Cardiac muscle cell (in vitro differentiated cells and primary cell): Measurements from ENCODE around the gene NRG3. TPM values are rescaled to one million over a fixed set of nuclear protein-coding genes. Genes with fewer than 3 reads are reported as not detected.

Experiments
- DNase-seq, 2 donors: peaks; one replicate each; pipeline versions ENCODE4 v3.0.0 to v3.0.0-alpha.2; 2010 to 2017; ENCODE audit warnings: low read depth in 1 of 2, low spot score in 1 of 2
- H3K27ac ChIP-seq: fragments of 200-600 bp; sonication (generic); 2 replicates; pipeline ENCODE4 v1.5.1; 2016
- H3K27me3 ChIP-seq: fragments of 200-600 bp; sonication (generic); 2 replicates; pipeline ENCODE4 v1.6.0; 2016; ENCODE audit warnings: control low read depth
- H3K36me3 ChIP-seq: fragments of 200-600 bp; sonication (generic); 2 replicates; pipeline ENCODE4 v1.5.1; 2016; ENCODE audit warnings: control low read depth
- H3K4me1 ChIP-seq: fragments of 200-600 bp; sonication (generic); 2 replicates; pipeline ENCODE4 v1.8.1; 2017; ENCODE audit warnings: low read depth, mild to moderate bottlenecking, mixed run types
- H3K4me3 ChIP-seq: fragments of 200-600 bp; sonication (generic); 2 replicates; pipeline ENCODE4 v1.5.1; 2016; ENCODE audit warnings: mild to moderate bottlenecking
- H3K9me3 ChIP-seq: fragments of 200-600 bp; sonication (generic); 2 replicates; pipeline ENCODE4 v1.5.1; 2017; ENCODE audit warnings: low read depth, mild to moderate bottlenecking, control low read depth
- polyA plus RNA-seq: library from polyadenylated mRNA; unstranded; fragments of >200 nt; fragmentation: Nextera tagmentation; extraction: Ambion mirVana; gene quantifications from 2 replicates; pipeline ENCODE4 v1.2.1, GENCODE V29; 2016
- total RNA-seq: library from RNA; depleted of rRNA; stranded (reverse); fragments of >200 nt; gene quantifications from 2 replicates; pipeline ENCODE4 v1.2.3, GENCODE V29; 2016
- TF ChIP-seq, protein P1 (sequence below): IDR thresholded peaks from 2 replicates; pipeline ENCODE4 v1.5.1; 2012; ENCODE audit warnings: low read depth, mild to moderate bottlenecking, low read length

Gene NRG3
- total and polyA plus RNA-seq, 2 experiments from 2014 or later, result 0.48 to 0.55 TPM

DNA sequence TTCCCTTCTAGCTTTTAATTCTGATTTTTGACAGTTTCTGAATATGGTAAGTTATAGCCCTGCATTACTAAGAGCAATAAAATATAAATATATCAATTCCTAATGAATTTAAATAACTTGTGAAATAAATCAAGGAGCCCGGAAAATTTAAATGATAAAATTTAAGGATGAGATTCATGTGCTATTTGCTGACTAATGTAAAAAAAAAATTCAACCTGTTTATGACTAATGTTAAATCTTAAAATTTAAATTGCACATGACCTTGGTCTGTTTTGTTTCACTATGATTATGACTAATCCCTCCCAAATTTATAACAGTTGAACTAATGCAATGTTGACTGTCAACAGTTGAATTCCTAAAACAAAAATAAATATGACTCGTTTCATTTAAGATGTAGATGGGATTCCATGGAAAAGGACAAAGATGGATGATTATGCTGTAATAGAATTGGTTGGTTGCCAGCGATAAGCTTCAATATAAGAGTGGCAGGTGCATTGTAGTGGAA, 419.9 kb downstream of the NRG3 start:
- Histone ChIP-seq H3K4me1 (no peaks in the 10 kb centered on the region), H3K36me3 (no peaks in the 10 kb centered on the region), H3K4me3 (no peak overlapping the region), H3K27ac (no peak overlapping the region), H3K9me3 (no peaks in the 10 kb centered on the region), H3K27me3 (no peaks in the 10 kb centered on the region)
- TF ChIP-seq, protein P1, sequence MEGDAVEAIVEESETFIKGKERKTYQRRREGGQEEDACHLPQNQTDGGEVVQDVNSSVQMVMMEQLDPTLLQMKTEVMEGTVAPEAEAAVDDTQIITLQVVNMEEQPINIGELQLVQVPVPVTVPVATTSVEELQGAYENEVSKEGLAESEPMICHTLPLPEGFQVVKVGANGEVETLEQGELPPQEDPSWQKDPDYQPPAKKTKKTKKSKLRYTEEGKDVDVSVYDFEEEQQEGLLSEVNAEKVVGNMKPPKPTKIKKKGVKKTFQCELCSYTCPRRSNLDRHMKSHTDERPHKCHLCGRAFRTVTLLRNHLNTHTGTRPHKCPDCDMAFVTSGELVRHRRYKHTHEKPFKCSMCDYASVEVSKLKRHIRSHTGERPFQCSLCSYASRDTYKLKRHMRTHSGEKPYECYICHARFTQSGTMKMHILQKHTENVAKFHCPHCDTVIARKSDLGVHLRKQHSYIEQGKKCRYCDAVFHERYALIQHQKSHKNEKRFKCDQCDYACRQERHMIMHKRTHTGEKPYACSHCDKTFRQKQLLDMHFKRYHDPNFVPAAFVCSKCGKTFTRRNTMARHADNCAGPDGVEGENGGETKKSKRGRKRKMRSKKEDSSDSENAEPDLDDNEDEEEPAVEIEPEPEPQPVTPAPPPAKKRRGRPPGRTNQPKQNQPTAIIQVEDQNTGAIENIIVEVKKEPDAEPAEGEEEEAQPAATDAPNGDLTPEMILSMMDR, result no peak
- DNase-seq, result no peak

DNA sequence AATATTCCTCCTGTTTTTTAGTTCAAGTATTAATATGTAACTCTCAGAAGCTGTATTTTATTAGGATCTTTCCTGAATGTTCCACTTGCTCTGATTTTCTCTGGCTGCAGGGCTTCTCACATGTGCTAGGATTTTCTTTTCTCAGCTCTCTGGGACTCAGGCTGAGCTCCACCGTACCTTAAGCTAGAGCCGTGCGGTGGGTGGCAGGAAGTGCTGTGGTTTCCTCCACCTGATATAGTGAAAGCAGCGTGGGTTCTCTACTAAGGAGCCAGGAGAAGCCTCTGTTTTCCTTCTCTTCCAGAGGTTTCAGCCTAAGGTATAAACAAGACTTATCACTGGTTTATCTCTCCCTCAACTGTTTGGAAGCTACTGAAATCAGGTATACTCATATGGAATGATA, 433.6 kb downstream of the NRG3 start:
- DNase-seq, result no peak
- no peaks in the 10 kb centered on the region for H3K27me3 ChIP-seq
- no peaks in the 10 kb centered on the region for H3K36me3 ChIP-seq
- H3K9me3 ChIP-seq, result no peaks in the 10 kb centered on the region
- no peaks in the 10 kb centered on the region for H3K4me1 ChIP-seq
- no peak overlapping the region for H3K4me3 ChIP-seq
- no peak overlapping the region for H3K27ac ChIP-seq
- TF ChIP-seq, protein P1, result no peak

DNA sequence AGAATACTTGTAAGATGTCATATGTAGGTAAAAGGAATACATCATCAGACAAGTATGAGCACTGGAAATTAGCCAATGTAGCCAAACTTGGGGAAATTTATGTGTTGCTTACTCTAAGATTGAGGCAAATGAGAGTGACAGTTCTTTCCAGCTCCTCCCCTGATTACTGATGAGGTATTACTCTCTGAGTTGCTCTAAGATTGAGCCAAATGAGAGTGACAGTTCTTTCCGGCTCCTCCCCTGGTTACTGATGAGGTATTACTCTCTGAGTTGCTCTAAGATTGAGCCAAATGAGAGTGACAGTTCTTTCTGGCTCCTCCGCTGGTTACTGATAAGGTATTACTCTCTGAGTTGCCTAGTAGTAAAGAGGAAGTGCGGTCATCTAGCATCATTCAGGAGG, 435.8 kb downstream of the NRG3 start:
- H3K4me3 ChIP-seq, result no peak overlapping the region
- no peaks in the 10 kb centered on the region for H3K27me3 ChIP-seq
- H3K27ac ChIP-seq, result no peak overlapping the region
- no peaks in the 10 kb centered on the region for H3K9me3 ChIP-seq
- TF ChIP-seq, protein P1, result no peak
- no peak for DNase-seq
- H3K36me3 ChIP-seq, result no peaks in the 10 kb centered on the region
- no peaks in the 10 kb centered on the region for H3K4me1 ChIP-seq

DNA sequence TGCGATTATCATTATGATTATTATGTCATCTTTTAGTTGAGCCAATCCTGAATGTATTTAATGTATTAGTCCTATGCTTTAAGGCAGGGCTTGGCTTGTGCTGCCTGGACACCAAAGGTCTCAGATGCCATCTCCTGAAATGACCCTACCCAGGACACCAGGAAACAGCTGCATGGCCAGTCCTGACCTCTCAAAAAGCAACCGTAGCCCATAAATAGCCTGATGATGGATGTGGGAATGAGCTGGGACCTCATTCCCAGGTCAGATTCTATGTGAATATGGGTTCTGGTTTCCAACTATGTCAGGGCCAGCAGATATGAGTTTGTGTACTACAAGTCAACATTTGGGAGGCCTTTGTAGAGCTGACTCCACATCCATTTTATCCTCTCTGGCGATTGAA, 438.4 kb downstream of the NRG3 start:
- no peak overlapping the region for H3K27ac ChIP-seq
- no peaks in the 10 kb centered on the region for H3K9me3 ChIP-seq
- H3K27me3 ChIP-seq, result no peaks in the 10 kb centered on the region
- TF ChIP-seq, protein P1, result no peak
- no peak overlapping the region for H3K4me3 ChIP-seq
- no peaks in the 10 kb centered on the region for H3K36me3 ChIP-seq
- no peaks in the 10 kb centered on the region for H3K4me1 ChIP-seq
- DNase-seq, result no peak

DNA sequence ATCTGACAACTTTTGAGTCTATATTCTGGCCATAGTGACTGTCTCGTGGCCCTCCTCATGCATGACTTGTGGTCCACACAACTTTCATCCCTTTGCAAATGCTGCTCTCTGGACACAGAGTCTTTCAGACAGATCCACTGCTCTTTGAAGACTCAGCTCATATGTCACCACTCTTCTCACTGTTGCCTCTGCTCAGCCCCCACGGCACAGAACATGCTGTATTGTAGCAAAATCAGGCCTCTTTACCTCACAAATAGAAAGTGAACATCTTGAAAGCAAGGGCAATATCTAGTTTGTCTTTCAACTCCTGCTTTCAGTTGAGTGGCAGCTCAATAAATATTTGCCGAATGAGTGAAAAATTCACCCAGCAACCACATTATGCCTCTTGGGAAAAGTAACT, 443.5 kb downstream of the NRG3 start:
- Histone ChIP-seq H3K9me3 (no peaks in the 10 kb centered on the region), H3K27ac (no peak overlapping the region), H3K36me3 (no peaks in the 10 kb centered on the region), H3K4me3 (no peak overlapping the region), H3K27me3 (no peaks in the 10 kb centered on the region), H3K4me1 (no peaks in the 10 kb centered on the region)
- no peak for DNase-seq
- TF ChIP-seq, protein P1, result no peak

DNA sequence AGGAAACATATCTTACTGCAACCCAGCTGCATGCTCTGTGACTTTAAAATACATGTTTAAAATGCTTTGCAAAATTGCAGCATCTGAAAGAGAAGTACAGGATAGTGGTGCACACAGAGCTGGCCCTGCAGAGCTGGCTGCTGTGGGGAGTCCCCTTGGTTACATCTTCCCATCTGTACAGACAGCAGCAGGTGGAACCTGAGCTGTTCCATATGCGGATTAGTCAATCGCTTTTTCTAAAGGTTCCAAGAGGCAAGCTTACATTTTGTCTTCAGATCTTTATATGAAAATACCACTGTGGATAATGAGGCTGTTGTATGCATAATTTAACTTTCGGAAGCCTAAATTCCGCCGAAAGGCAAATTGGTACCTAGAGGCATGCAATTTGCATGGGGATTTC, 444.1 kb downstream of the NRG3 start:
- no peak overlapping the region for H3K27ac ChIP-seq
- no peak for DNase-seq

More for the DNA sequence above, 444.1 kb downstream of the NRG3 start:
- TF ChIP-seq, protein P1, result no peak
- Histone ChIP-seq H3K4me3 (no peak overlapping the region), H3K27me3 (no peaks in the 10 kb centered on the region), H3K4me1 (no peaks in the 10 kb centered on the region), H3K9me3 (no peaks in the 10 kb centered on the region), H3K36me3 (no peaks in the 10 kb centered on the region)
